ENCODE results near the gene COL18A1.

Gene COL18A1

DNA sequence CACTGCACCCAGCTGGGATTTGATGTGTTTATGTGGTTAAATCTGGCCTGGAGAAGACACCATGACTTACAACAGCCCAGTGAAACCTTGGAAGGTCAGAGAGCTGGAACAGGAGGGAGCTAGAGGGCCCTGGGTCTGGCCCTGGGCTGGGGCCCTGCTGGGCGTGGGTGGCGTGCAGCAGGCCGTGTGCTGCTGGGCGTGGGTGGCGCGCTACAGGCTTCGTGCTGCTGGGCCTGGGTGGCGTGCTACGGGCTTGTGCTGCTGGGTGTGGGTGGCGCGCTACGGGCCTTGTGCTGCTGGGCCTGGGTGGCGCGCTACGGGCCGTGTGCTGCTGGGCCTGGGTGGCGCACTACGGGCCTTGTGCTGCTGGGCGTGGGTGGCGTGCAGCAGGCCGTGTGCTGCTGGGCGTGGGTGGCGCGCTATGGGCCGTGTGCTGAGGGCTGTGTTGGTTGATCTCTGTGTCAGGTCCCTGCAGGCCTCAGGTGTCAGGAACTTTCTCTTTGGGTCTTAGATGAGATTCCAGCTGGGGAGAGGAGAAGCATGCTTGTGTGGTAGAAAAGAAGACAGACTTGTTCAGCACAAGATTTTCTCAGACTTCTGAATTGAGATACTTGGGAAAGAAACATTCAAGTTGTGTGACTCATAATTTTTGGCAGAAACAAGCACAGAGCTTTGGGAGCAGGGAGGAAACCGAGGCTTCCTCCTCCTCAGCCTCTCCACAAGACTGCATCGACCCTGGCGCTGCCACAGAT is 66.0 kb downstream of the COL18A1 start:
- DNase-seq: peak; percentile 47

DNA sequence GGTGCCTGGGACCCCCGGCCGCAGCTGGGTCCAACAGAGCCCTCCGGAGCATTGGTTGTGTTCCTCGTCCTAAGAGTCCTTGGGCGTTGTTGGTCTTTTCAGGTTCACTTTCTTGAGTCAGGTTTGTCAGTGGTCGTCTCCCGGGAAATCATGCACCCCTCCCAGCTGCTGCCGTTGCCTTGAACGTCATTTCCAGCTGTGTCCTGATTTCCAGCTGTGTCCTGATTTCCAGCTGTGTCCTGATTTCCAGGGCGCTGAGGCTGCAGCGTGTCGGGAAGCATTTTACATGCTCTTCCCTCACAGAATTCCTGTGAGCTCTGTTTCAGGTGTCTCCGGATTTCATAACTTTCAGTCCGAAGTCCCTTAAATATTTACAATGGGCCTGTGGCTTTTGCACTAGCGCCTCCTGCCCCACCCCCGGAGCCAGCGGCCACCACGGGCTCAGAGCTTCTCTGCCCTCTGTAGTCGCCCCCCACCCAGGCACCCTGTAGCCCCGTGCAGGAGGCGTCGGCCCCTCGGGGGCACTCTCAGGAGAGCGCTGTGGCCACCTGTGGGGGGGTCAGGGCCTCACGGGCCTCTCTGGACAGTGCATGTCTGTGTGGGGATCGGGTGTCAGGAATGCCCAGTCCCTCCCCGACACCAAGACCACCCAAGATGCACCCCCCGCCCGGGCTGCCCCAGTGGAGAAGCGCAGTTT is 66.7 kb downstream of the COL18A1 start:
- no peak for DNase-seq

DNA sequence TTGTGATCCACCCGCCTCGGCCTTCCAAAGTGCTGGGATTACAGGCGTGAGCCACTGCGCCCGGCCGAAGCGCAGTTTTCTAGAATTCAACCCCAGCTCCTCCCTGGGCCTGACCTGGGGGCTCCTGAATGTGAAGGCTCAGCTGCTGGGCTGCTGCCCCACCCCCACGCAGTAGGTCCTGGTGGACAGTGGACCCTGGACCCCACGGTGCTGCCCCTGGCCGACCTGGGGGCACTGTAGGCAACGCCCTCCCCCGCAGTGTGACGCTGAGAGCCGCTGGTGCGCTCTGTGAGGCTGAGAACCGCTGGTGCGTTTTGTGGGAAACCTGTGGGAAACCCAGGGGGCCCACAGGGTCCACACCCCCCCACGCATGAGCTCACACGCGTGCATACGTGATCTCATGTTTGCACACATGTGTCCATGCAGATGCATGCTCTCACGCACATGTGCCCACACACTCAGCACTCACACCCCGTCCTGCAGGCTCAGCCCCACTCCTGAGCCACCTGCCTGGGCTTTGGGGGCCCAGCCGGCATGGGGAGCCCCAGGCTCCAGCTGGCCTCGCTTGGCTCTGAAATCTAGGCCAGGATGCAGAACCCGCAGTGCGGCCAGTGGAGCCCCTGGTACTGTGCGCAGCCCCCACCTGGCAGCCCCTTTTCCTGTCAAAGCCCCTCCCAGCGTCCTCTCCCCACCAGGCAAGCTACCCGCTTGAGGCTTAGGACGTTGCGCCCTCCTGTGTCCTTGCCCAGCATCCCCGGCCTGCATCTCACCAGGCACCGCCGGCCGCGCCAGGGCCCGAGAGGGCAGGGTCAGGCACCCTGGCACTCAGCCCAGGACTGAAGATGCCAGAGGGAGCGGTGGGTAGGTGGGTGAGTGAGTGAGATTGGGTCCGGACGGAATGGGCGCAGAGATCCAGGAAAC is 67.7 kb downstream of the COL18A1 start:
- no peak for DNase-seq

GRCh38 chr21:45473496-45474322 is 68.7 kb downstream of the COL18A1 start:
- DNase-seq: no peak

DNA sequence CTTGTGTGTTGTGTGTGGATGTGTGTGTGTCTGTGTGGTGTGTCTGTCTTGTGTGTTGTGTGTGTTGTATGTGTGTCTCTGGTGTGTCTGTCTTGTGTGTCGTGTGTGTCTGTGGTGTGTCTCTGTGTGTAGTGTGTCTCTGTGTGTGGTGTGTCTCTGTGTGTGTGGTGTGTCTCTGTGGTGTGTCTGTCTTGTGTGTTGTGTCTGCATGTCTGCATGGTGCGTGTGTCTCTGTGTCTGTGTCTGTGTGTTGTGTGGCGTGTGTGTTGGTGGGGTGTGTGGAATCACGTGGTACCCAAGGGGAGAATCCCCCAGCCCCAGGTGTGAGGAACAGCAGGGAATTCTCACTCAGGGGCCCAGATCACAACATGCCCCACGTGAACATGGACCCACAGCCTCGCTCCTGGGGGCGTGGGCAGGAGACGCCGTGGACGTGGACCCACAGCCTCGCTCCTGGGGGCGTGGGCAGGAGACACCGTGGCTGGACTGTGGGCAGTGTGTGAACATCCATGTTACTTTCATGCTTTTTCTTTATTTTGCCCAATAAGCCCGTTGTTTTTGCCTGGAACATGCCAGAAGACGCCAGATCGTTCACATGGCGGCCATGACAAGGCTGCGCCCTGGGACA is 69.5 kb downstream of the COL18A1 start:
- no peak for DNase-seq

- no peak for DNase-seq
These were observed 70.2 kb downstream of the COL18A1 start for GRCh38 chr21:45475004-45475685.

GRCh38 chr21:45475797-45476570 is 71.0 kb downstream of the COL18A1 start:
- no peak for DNase-seq

DNA sequence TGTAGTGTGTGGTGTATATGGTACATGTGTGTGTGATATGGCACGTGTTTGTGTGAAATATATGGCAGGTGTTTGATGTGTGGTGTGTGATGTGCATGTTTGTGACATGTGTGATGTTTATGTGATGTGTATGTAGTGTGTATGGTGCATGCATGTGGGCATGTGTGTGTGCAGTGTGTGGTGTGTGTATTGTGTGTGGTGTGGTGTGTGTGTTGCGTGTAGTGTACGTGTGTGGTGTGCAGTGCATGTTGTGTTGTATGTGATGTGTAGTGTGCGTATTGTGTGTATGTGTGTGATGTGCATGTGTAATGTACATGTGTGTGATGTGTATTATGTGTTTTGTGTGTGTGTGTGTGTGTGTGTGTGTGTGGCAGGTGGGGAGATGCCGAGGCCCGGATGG is 71.6 kb downstream of the COL18A1 start:
- DNase-seq: no peak

GRCh38 chr21:45477176-45478114 is 72.5 kb downstream of the COL18A1 start:
- no peak for DNase-seq

DNA sequence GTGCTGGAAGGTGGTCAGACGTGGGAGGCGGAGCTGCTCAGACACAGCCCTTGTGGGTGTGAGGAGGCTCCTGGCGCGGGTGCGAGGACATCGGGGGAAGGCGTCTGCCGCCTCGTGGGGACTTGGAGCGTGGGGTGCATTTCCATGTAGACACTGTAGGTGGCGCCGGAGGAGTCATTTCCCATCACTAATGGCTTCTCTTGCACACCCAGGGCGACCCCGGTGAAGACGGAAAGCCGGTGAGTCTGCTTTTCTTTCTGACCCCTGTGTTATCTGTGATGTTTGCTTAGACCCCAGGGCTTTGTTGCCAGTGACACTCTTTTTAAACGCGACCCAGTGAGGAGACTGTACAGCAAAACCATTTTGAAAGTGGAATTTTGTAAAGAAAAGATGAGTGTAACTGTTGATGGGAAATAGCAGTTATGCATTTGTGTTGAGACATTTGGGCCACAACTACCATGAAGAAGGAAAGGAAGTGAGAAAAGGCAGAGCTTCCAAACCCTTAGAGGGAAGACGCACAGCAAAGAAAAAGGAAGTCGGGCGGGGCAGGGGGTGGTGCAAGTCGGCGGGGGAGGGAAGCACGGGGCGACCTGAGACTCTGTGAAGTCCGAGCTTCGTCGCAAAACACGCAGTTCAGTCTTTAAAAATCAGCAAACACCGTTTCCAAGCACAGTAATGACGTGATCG is 73.3 kb downstream of the COL18A1 start:
- DNase-seq: peak; percentile 73

GRCh38 chr21:45478816-45479669 is 74.1 kb downstream of the COL18A1 start:
- DNase-seq: no peak

GRCh38 chr21:45479691-45480675 is 75.0 kb downstream of the COL18A1 start:
- peak; percentile 20 for DNase-seq

DNA sequence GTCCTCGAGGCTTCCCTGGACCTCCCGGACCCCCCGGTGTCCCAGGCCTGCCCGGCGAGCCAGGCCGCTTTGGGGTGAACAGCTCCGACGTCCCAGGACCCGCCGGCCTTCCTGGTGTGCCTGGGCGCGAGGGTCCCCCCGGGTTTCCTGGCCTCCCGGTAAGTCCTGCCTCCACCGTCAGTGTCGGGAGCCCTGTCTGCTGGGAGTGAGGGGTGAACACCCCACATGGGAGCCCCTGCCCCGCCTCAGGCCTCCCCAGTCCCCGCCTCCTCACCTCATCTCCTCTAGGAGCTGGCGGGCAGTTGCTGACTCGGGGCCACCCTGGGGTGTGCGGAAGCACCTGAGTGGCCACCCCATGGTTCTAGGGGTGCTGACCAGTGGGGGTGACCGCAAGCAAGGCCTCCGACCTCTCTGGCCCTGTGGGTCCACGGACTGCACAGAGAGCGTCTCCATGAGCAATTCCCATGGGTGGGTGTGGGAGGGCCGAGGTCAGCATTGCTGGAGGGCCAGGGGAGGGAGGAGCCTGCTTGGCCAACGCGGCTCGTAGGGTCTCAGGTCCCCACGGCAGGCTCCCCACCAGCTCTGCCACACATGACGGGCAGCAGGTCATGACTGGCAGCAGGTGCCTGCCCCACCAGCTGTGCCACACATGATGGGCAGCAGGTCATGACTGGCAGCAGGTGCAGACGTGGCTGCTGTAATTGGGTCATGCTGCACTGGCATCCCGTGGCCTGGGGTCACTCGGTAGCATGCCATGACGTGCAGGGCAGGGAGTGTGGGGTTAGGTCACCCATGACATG is 75.9 kb downstream of the COL18A1 start:
- DNase-seq: no peak

DNA sequence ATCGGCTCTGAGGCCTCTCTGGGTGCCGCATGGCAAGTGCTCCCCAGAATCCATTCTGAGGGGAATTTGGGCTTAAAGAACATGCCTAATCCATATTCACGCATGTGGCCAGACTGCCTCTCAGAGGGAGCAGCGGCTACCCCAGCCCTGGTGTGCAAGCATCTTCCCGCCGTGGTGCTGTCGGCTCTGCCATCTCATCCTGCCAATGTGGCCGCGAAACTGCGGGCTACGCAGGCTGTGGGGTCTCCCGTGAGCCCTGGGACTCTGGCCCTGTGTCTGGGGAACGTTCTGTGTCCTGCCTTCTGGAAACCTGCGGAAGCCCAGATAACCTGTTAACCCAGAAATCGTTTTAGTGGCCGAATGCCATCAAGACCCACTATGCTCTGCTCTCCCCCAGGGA is 76.6 kb downstream of the COL18A1 start:
- DNase-seq: no peak

Measured in stimulated activated CD4-positive, alpha-beta T cell treated with anti-CD3 and anti-CD28 coated beads, Interleukin-12 subunit alpha, Interleukin-12 subunit beta, amount 100 ng/mL, for 4 hours (primary cell).